H1 (cell line): ENCODE measurements around the gene ARHGEF12. TPM values are rescaled to one million over a fixed set of nuclear protein-coding genes. Genes with fewer than 3 reads are reported as not detected.
A peak's percentile ranks its signal among the peaks of the same experiment; 100 is the strongest.

Experiments used
- CTCF ChIA-PET: fragments of 300-600 bp; sonication (Branson Sonifier 250); formaldehyde crosslinking; loops from one replicate; lab custom pipeline; 2021; ENCODE audit not compliant: partially characterized antibody; lab: Charles Lee
- POLR2A ChIA-PET: fragments of 300-600 bp; sonication (Branson Sonifier 250); formaldehyde crosslinking; loops from one replicate; lab custom pipeline; 2021; ENCODE audit warnings: inconsistent platforms; ENCODE audit not compliant: partially characterized antibody; lab: Charles Lee
- DNase-seq, 2 experiments: peaks; one replicate each; pipeline versions ENCODE4 v3.0.0 to v3.0.0-alpha.2; 2010 to 2022; ENCODE audit warnings: low spot score in 2 of 2, low read depth in 1 of 2, mixed read lengths in 1 of 2
- FAIRE-seq: peaks from 2 replicates; lab custom pipeline; 2011; peaks lifted over from hg19 to GRCh38; lab: Jason Lieb, UNC
- H2AFZ ChIP-seq: 2 replicates; pipeline ENCODE4 v1.8.1; 2012; ENCODE audit warnings: low read length, inconsistent platforms
- H2AK5ac ChIP-seq: 2 replicates; pipeline ENCODE4 v1.6.1; 2013; ENCODE audit warnings: low read depth, low read length
- H2BK120ac ChIP-seq: replicated peaks from 2 replicates; pipeline ENCODE3; 2013; ENCODE audit warnings: low read depth, low read length, inconsistent platforms
- H2BK12ac ChIP-seq: 2 replicates; pipeline ENCODE4 v1.6.1; 2013; ENCODE audit warnings: low read depth, low read length
- H2BK15ac ChIP-seq: 2 replicates; pipeline ENCODE4 v1.6.1; 2013; ENCODE audit warnings: low read length
- H2BK20ac ChIP-seq: 2 replicates; pipeline ENCODE4 v1.6.1; 2013; ENCODE audit warnings: low read length
- H2BK5ac ChIP-seq: 2 replicates; pipeline ENCODE4 v1.6.1; 2013; ENCODE audit warnings: low read depth, low read length
- H3K14ac ChIP-seq: 2 replicates; pipeline ENCODE4 v1.6.1; 2013; ENCODE audit warnings: inconsistent platforms; ENCODE audit not compliant: insufficient read length
- H3K18ac ChIP-seq: 2 replicates; pipeline ENCODE4 v1.6.1; 2013; ENCODE audit warnings: low read length; ENCODE audit errors: extremely low read depth
- H3K23ac ChIP-seq: 2 replicates; pipeline ENCODE4 v1.6.1; 2013; ENCODE audit warnings: inconsistent platforms; ENCODE audit not compliant: insufficient read length
- H3K23me2 ChIP-seq: 2 replicates; pipeline ENCODE4 v1.6.1; 2013; ENCODE audit warnings: low read depth, low read length
- H3K27ac ChIP-seq: 2 replicates; pipeline ENCODE4 v1.6.1; 2011; ENCODE audit warnings: low read depth, low read length, inconsistent platforms
- H3K27me3 ChIP-seq, 4 experiments: replicated peaks in 1 of 4; 1 replicate in 1 of 4; 2 replicates in 3 of 4; pipeline versions ENCODE4 v1.6.1 to v1.8.1; 2011 to 2013; ENCODE audit warnings: low read length in 3 of 4, mild to moderate bottlenecking in 3 of 4, inconsistent platforms in 2 of 4, mixed read lengths in 2 of 4, moderate library complexity in 1 of 4; ENCODE audit not compliant: control insufficient read depth in 3 of 4, insufficient read depth in 3 of 4; ENCODE audit errors: extremely low read depth in 1 of 4
- H3K36me3 ChIP-seq, 4 experiments: 2 replicates each; pipeline versions ENCODE4 v1.6.1 to v1.8.1; 2011 to 2013; ENCODE audit warnings: mild to moderate bottlenecking in 4 of 4, low read length in 3 of 4, moderate library complexity in 2 of 4, control low read depth in 1 of 4, inconsistent platforms in 1 of 4; ENCODE audit not compliant: insufficient read depth in 4 of 4, control insufficient read depth in 2 of 4
- H3K4ac ChIP-seq: replicated peaks from 2 replicates; pipeline ENCODE3; 2013; ENCODE audit warnings: low read length, low read depth, mixed read lengths, inconsistent platforms; ENCODE audit not compliant: insufficient read length
- H3K4me1 ChIP-seq, 4 experiments: replicated peaks in 1 of 4; 1 replicate in 1 of 4; 2 replicates in 3 of 4; pipeline versions ENCODE4 v1.6.1 to v1.8.1; 2011 to 2013; ENCODE audit warnings: low read length in 3 of 4, inconsistent platforms in 2 of 4, mixed read lengths in 1 of 4; ENCODE audit not compliant: insufficient read depth in 4 of 4, control insufficient read depth in 3 of 4
- H3K4me2 ChIP-seq, 2 experiments: 2 replicates each; pipeline versions ENCODE4 v1.6.1 to v1.8.1; 2011 to 2013; ENCODE audit warnings: low read depth in 2 of 2, low read length in 2 of 2, control low read depth in 1 of 2, inconsistent platforms in 1 of 2, mild to moderate bottlenecking in 1 of 2; ENCODE audit not compliant: insufficient read depth in 1 of 2
- H3K4me3 ChIP-seq, 4 experiments: fragments of 200-600, 300-600 bp in 1 of 4; sonication (generic), shearing (Covaris generic), sonication (Bioruptor Twin) in 1 of 4; 2 replicates each; pipeline versions ENCODE4 v1.5.1 to v1.8.1; 2011 to 2016; ENCODE audit warnings: low read length in 4 of 4, low read depth in 3 of 4, control low read depth in 2 of 4, inconsistent platforms in 2 of 4, mild to moderate bottlenecking in 2 of 4, mixed read lengths in 1 of 4, moderate library complexity in 1 of 4; ENCODE audit not compliant: insufficient read depth in 2 of 4; ENCODE audit errors: extremely low read depth in 1 of 4
- H3K56ac ChIP-seq: replicated peaks from 2 replicates; pipeline ENCODE3; 2013; ENCODE audit warnings: low read depth, mild to moderate bottlenecking, mixed read lengths, low read length, inconsistent platforms; ENCODE audit not compliant: insufficient read length
- H3K79me1 ChIP-seq: 2 replicates; pipeline ENCODE4 v1.6.1; 2013; ENCODE audit warnings: low read depth, low read length, control low read depth
- H3K79me2 ChIP-seq, 2 experiments: 2 replicates each; pipeline versions ENCODE4 v1.6.1 to v1.8.1; 2012 to 2013; ENCODE audit warnings: low read length in 2 of 2, mild to moderate bottlenecking in 2 of 2, inconsistent platforms in 1 of 2; ENCODE audit not compliant: insufficient read depth in 2 of 2, control insufficient read depth in 1 of 2
- H3K9ac ChIP-seq, 4 experiments: replicated peaks in 1 of 4; 1 replicate in 1 of 4; 2 replicates in 3 of 4; pipeline versions ENCODE4 v1.6.1 to v1.8.1; 2011 to 2013; ENCODE audit warnings: low read depth in 3 of 4, low read length in 3 of 4, control low read depth in 2 of 4, mild to moderate bottlenecking in 2 of 4, moderate library complexity in 2 of 4, inconsistent platforms in 1 of 4; ENCODE audit errors: extremely low read depth in 1 of 4
- H3K9me3 ChIP-seq, 2 experiments: 2 replicates each; pipeline versions ENCODE4 v1.6.1 to v1.8.1; 2012 to 2013; ENCODE audit warnings: mild to moderate bottlenecking in 2 of 2, moderate library complexity in 2 of 2, control low read depth in 1 of 2, inconsistent platforms in 1 of 2, low read depth in 1 of 2, low read length in 1 of 2, mixed read lengths in 1 of 2; ENCODE audit not compliant: insufficient read depth in 2 of 2
- H4K20me1 ChIP-seq, 2 experiments: replicated peaks in 1 of 2; 2 replicates each; pipeline versions ENCODE3 to v1.8.1; 2011 to 2013; ENCODE audit warnings: inconsistent platforms in 2 of 2, low read length in 2 of 2, mild to moderate bottlenecking in 1 of 2; ENCODE audit not compliant: insufficient read depth in 2 of 2, control insufficient read depth in 1 of 2
- H4K5ac ChIP-seq: 2 replicates; pipeline ENCODE4 v1.6.1; 2013; ENCODE audit warnings: low read length, low read depth, mixed read lengths, inconsistent platforms; ENCODE audit not compliant: insufficient read length
- H4K8ac ChIP-seq: 2 replicates; pipeline ENCODE4 v1.8.0; 2013; ENCODE audit warnings: mild to moderate bottlenecking, moderate library complexity, low read length, inconsistent platforms; ENCODE audit not compliant: insufficient read depth; ENCODE audit errors: extremely low read depth
- H4K91ac ChIP-seq: replicated peaks from 2 replicates; pipeline ENCODE3; 2013; ENCODE audit warnings: low read length, mixed read lengths, inconsistent platforms; ENCODE audit not compliant: insufficient read length
- BCL11A ChIP-seq, 2 experiments: IDR thresholded peaks; one replicate each; pipeline ENCODE4 v1.6.1; 2011; ENCODE audit warnings: low read depth in 2 of 2, low read length in 2 of 2, mild to moderate bottlenecking in 2 of 2
- CBX5 ChIP-seq: fragments of 300-800, 300-1000 bp; sonication (generic); IDR thresholded peaks from 2 replicates; pipeline ENCODE4 v1.7.1; 2016; ENCODE audit warnings: antibody characterized with exemption, low read length, low read depth
- EP300 ChIP-seq, 2 experiments: IDR thresholded peaks; 1 replicate in 1 of 2; 2 replicates in 1 of 2; pipeline ENCODE4 v1.6.1; 2011 to 2012; ENCODE audit warnings: low read depth in 2 of 2, low read length in 2 of 2, mild to moderate bottlenecking in 2 of 2, borderline replicate concordance in 1 of 2, inconsistent platforms in 1 of 2, moderate library complexity in 1 of 2
- GABPA ChIP-seq: IDR thresholded peaks from 2 replicates; pipeline ENCODE4 v1.6.1; 2011; ENCODE audit warnings: mild to moderate bottlenecking, low read length, moderate library complexity, borderline replicate concordance; ENCODE audit not compliant: insufficient read depth
- POU5F1 ChIP-seq: IDR thresholded peaks from 2 replicates; pipeline ENCODE4 v1.6.1; 2011; ENCODE audit warnings: low read depth, mild to moderate bottlenecking, low read length, moderate library complexity
- SP1 ChIP-seq: IDR thresholded peaks from 2 replicates; pipeline ENCODE4 v1.6.1; 2011; ENCODE audit warnings: low read depth, low read length
- TAF1 ChIP-seq: IDR thresholded peaks from 2 replicates; pipeline ENCODE4 v1.6.1; 2011; ENCODE audit warnings: mild to moderate bottlenecking, low read depth, low read length
- TEAD4 ChIP-seq: IDR thresholded peaks from 2 replicates; pipeline ENCODE4 v1.6.1; 2012; ENCODE audit warnings: low read depth, low read length, inconsistent platforms, mixed read lengths
- polyA plus RNA-seq, 7 experiments: library from polyadenylated mRNA; depleted of rRNA in 3 of 7; stranded (reverse) in 5 of 7; unstranded in 2 of 7; fragments of >200 nt in 5 of 7; fragments of 200-250 nt in 2 of 7; gene quantifications; 1 replicate in 5 of 7; 2 replicates in 1 of 7; 4 replicates in 1 of 7; pipeline versions ENCODE4 v1.2.1 to v1.2.3, GENCODE V29; 2011 to 2013; ENCODE audit warnings: missing spikeins in 2 of 7, mixed read lengths in 2 of 7
- total RNA-seq: library from RNA; stranded (reverse); fragmentation: NEBNext Ultra II Directional; extraction: Animal tissue kit (Norgen Biotek cat#: 25700); gene quantifications from 2 replicates; pipeline ENCODE4 v1.2.1, GENCODE V29; 2021

The ARHGEF12 gene
- total and polyA plus RNA-seq, 2 of the 8 experiments (the other 6 are each of a cell fraction or from before 2014, with no cell fraction given) = 5.1 to 33.7 TPM

DNA sequence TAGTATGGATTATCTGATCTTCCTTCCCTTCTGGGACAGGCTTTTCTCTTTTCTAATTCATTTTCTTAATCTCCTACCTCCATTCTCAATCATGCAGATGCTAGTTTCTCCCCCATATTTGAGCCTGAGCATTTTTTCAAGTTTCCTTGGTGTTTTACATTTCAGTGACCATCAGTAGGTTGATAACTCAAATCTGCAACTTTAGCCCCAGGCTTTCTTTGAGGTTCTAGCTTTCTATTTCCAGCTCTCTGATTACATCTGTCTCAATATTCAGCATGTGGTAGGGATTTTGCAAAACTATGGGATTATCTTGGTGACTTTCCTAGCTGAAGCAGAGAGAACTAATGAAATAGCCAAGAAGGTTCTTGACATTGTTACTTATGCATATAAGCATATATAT lies 67.8 kb downstream of the ARHGEF12 start:
- Histone ChIP-seq H3K23ac (no peak overlapping the region), H3K4me1 (peaks cover 0 to 10% (median 4%) of the 10 kb centered on the region in 4 experiments; a peak in 3 of 7 replicates), H2BK120ac (no peak overlapping the region), H4K8ac (no peak overlapping the region), H2AFZ (no peak overlapping the region), H3K36me3 (no peaks in the 10 kb centered on the region), H4K91ac (no peak overlapping the region), H3K79me2 (peaks cover 0 to 50% of the 10 kb centered on the region in 2 experiments; a peak in 2 of 4 replicates), H3K4me3 (peak overlapping the region in 1 of 4 experiments; percentile 14; a peak in 1 of 8 replicates), H3K4ac (no peak overlapping the region), H3K9me3 (no peaks in the 10 kb centered on the region), H3K23me2 (no peaks in the 10 kb centered on the region), H3K14ac (no peak overlapping the region), H2BK5ac (no peak overlapping the region), H3K27me3 (no peaks in the 10 kb centered on the region), H2AK5ac (no peak overlapping the region), H2BK15ac (no peak overlapping the region), H4K5ac (no peak overlapping the region), H3K27ac (no peak overlapping the region), H2BK12ac (no peak overlapping the region), H3K18ac (no peak overlapping the region), H4K20me1 (no peaks in the 10 kb centered on the region), H2BK20ac (no peak overlapping the region), H3K9ac (no peak overlapping the region), H3K56ac (no peak overlapping the region), H3K4me2 (no peak overlapping the region; a peak in 1 of 4 replicates), H3K79me1 (no peaks in the 10 kb centered on the region)
- no peak for DNase-seq
- POLR2A ChIA-PET = interaction anchor here (0.8 kb wide), 1 partner anchor 66 kb away, joined by 3 read pairs; no protein-coding TSS in a partner anchor
- TF ChIP-seq TAF1 = no peak
- TF ChIP-seq GABPA = no peak
- TF ChIP-seq TEAD4 = no peak
- TF ChIP-seq EP300 (IDR thresholded peaks at IDR 0.05; ENCODE audit: borderline replicate concordance in 1 of 2, low read depth in 2 of 2, low read length in 2 of 2) = no peak
- TF ChIP-seq SP1 = no peak
- TF ChIP-seq CBX5 = no peak
- no peak for TF ChIP-seq BCL11A (IDR thresholded peaks at IDR 0.05; ENCODE audit: low read depth in 2 of 2, low read length in 2 of 2)
- no peak for TF ChIP-seq POU5F1
- peak; percentile 52 for FAIRE-seq
- CTCF ChIA-PET = no interaction called here
